Thyroid gland (tissue), 4 donors: Measurements from ENCODE around the gene ST7.

ENCODE experiments used
- POLR2A ChIP-seq, 2 donors: fragments of 450-650 bp; IDR thresholded peaks; one replicate each; pipeline ENCODE4 v1.6.1; 2017; ENCODE audit warnings: antibody characterized with exemption in 2 of 2, mild to moderate bottlenecking in 2 of 2, moderate library complexity in 1 of 2
- TF ChIP-seq, protein P1 (sequence below), 6 experiments: fragments of 200-600 bp in 3 of 6; fragments of 450-650 bp in 3 of 6; sonication (generic) in 3 of 6; IDR thresholded peaks; one replicate each; pipeline ENCODE4 v1.5.1; 2016 to 2019; ENCODE audit warnings: antibody characterized with exemption in 6 of 6, mild to moderate bottlenecking in 2 of 6, inconsistent platforms in 1 of 6, moderate library complexity in 1 of 6

DNA sequence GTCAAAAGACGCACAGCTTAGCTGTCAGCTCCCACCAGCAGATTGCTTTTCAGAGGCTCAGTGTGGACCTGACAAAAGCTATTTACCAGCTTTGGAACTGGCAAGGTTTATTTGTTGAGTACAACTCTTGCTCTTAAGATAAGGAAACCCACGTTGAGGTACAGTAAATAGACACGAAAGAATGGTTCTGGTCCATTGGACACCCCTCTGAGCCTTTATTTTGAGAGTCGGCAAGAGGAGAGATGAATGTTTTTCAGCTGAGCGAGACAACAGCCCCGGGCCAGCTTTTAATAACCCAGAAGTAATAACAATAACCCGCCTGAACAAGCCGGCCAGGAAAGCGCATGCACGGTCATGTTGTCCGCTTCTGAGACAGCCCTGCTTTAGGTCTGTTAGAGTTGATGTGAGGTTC is 320.5 kb downstream of the ST7 start:
- TF ChIP-seq, protein P1, sequence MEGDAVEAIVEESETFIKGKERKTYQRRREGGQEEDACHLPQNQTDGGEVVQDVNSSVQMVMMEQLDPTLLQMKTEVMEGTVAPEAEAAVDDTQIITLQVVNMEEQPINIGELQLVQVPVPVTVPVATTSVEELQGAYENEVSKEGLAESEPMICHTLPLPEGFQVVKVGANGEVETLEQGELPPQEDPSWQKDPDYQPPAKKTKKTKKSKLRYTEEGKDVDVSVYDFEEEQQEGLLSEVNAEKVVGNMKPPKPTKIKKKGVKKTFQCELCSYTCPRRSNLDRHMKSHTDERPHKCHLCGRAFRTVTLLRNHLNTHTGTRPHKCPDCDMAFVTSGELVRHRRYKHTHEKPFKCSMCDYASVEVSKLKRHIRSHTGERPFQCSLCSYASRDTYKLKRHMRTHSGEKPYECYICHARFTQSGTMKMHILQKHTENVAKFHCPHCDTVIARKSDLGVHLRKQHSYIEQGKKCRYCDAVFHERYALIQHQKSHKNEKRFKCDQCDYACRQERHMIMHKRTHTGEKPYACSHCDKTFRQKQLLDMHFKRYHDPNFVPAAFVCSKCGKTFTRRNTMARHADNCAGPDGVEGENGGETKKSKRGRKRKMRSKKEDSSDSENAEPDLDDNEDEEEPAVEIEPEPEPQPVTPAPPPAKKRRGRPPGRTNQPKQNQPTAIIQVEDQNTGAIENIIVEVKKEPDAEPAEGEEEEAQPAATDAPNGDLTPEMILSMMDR (IDR thresholded peaks at IDR 0.05): no peak
- TF ChIP-seq POLR2A (IDR thresholded peaks at IDR 0.05): no peak
